Kidney epithelial cell (primary cell): Measurements from ENCODE around the gene KDM2A. TPM values are rescaled to one million over a fixed set of nuclear protein-coding genes. Genes with fewer than 3 reads are reported as not detected.

Experiments
- DNase-seq: peaks from one replicate; pipeline ENCODE4 v3.0.0-alpha.2; 2010; ENCODE audit warnings: low read depth
- H3K27me3 ChIP-seq: 2 replicates; pipeline ENCODE4 v1.6.0; 2011; ENCODE audit warnings: low read length; ENCODE audit not compliant: control insufficient read depth, insufficient read depth
- H3K36me3 ChIP-seq: 2 replicates; pipeline ENCODE4 v1.5.1; 2011; ENCODE audit warnings: low read length; ENCODE audit not compliant: control insufficient read depth, insufficient read depth
- H3K4me3 ChIP-seq: 2 replicates; pipeline ENCODE4 v1.5.1; 2011; ENCODE audit warnings: low read depth, mild to moderate bottlenecking, control low read depth, low read length
- CTCF ChIP-seq: IDR thresholded peaks from 2 replicates; pipeline ENCODE4 v1.5.1; 2011; ENCODE audit warnings: mild to moderate bottlenecking, moderate library complexity, low read length, control low read depth, inconsistent platforms; ENCODE audit not compliant: insufficient read depth, poor library complexity, severe bottlenecking
- total RNA-seq: library from RNA; depleted of rRNA; stranded (reverse); fragments of >200 nt; gene quantifications from 2 replicates; pipeline ENCODE4 v1.2.3, GENCODE V29; 2015

Gene KDM2A
- total RNA-seq, 1 donor from 2014 or later = 36.2 TPM

- TF ChIP-seq CTCF = peak; percentile 53
Measured at GRCh38 chr11:67265633-67266448, 146.8 kb downstream of the KDM2A start.

GRCh38 chr11:67266449-67267187, 147.6 kb downstream of the KDM2A start, which contains the start of gene GRK2:
GRK2 (plus strand) TSS chr11:67266473; CDS start chr11:67266700, 227 bp downstream.
- TF ChIP-seq CTCF = no peak
- Histone ChIP-seq H3K27me3 (no peaks in the 10 kb centered on the region), H3K4me3 (peak within 1 kb of the TSS; percentile 65), H3K36me3 (peaks cover 2% of the 10 kb centered on the region)
- no peak for DNase-seq

More at GRCh38 chr11:67265633-67266448, 146.8 kb downstream of the KDM2A start:
- H3K4me3 ChIP-seq = peak overlapping the region; percentile 65
- no peak for DNase-seq
- no peaks in the 10 kb centered on the region for H3K27me3 ChIP-seq
- peaks cover 2% of the 10 kb centered on the region for H3K36me3 ChIP-seq

GRCh38 chr11:67267188-67268080, 148.4 kb downstream of the KDM2A start:
- no peak for DNase-seq
- TF ChIP-seq CTCF = no peak

GRCh38 chr11:67268081-67268961, 149.3 kb downstream of the KDM2A start:
- no peak overlapping the region for H3K4me3 ChIP-seq
- TF ChIP-seq CTCF = no peak
- no peaks in the 10 kb centered on the region for H3K27me3 ChIP-seq
- DNase-seq = no peak
- H3K36me3 ChIP-seq = peaks cover 2% of the 10 kb centered on the region

More at GRCh38 chr11:67267188-67268080, 148.4 kb downstream of the KDM2A start:
- Histone ChIP-seq H3K27me3 (no peaks in the 10 kb centered on the region), H3K36me3 (peaks cover 2% of the 10 kb centered on the region), H3K4me3 (peak overlapping the region; percentile 65)

- no peak for DNase-seq
- TF ChIP-seq CTCF = no peak
- Histone ChIP-seq H3K4me3 (no peak overlapping the region), H3K27me3 (no peaks in the 10 kb centered on the region), H3K36me3 (peaks cover 2% of the 10 kb centered on the region)
Measured at GRCh38 chr11:67268962-67269268, 149.9 kb downstream of the KDM2A start.
